GM19099 (cell line): ENCODE data around the gene OR4E2.

Experiments used
- POLR2A ChIP-seq: IDR thresholded peaks from 3 replicates; pipeline ENCODE4 v1.6.1; 2011; ENCODE audit warnings: low read depth; ENCODE audit not compliant: insufficient read length; ENCODE audit errors: extremely low read depth

The OR4E2 gene

DNA sequence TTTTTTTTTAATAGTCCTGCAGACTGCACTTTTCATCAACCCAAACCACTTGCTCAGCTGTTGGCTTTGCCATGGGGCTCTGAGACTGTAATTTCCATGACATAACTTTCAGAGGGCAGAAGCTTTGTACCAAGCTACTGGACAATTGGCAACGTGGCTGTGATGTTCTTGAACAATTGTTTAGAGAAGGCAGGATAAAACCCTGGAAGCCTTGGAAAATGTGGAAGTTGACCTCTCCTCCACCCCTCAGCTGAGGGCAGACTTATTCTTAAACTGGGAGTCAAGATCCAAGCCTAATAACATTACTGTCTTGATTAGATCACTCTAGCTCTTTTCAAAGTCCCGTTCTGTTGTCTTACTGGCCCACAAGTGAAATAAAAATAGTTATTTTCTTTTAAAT lies 17.7 kb downstream of the OR4E2 start:
- no peak for TF ChIP-seq POLR2A

DNA sequence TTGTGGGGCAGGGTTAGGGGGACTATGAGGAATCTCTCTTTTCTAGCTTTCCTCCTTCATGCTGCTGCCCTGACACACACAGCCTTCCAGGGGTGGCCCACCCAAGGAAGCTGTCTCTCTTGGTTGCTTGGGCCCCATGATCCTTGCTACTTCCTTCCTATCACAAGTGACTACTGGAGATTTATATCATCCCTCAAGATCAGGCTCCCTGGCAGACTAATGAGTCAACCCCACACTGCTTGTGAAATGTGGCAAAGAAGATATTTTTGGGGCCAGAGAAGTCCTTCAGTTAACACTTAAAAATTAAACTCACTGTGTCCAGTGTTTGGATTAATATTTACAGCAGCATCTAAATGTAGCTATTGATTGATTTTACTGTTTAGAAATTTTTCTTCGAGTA lies 18.5 kb downstream of the OR4E2 start:
- no peak for TF ChIP-seq POLR2A

DNA sequence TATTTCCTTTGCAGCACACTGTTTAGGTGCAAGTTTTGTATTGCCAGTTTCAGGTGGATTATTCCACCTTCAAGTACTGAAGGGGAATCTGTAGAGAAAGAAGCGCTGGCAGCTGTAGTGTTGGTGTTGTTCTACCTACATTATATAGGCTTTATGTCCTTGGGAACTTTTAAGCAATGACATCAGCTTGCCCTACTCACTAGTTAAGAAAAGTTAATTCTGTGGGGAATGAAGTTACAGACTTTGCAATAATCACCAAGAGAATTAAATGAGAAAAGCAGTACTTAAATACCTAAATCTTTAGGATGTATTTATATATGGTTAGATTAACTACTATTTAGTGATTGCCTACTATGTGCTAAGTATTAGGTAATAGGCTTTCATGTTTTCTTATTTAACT lies 20.1 kb downstream of the OR4E2 start, which contains the start of gene OR4E1:
TSS of gene OR4E1 (minus strand) at position 101 of the 400 bp plus-strand sequence. CDS start 2,883 bp downstream, outside the sequence.
- no peak for TF ChIP-seq POLR2A

DNA sequence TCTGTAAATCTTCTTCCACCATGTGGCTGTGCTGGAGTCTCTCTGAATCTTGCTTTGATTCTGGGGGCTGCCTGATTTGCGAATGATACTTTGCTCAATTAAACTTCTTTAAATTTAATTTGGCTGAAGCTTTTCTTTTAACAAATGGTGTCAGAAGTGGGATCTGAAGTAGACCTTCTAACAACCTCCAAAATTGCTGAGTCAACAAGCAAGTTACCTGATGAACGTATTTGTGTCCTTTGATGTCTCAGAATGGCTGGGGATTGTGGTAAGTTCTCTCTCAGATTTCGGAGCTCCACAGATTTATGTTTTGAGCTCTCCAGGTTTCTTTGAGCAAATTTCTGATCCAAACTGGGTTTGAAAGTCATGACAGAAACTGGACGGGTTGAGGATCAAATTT lies 21.9 kb downstream of the OR4E2 start:
- TF ChIP-seq POLR2A: no peak

DNA sequence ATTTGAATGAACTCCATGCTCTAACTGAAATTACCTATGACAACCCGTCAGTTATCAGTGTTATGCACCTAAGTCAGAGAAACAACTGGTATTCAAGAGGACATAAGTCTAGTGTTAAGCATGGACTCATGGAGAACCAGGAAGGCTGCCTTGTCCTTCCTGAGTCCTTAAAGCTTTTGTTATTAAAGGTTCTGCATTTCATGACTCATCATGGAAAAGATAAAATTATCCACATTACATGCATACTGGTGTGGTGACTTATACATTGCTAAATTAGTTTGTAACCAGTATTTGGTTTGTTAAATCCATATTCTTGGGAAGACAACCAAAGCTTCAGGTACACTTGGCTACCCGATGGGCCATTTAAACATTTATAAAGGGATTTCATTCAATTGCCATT lies 26.4 kb downstream of the OR4E2 start:
- no peak for TF ChIP-seq POLR2A

DNA sequence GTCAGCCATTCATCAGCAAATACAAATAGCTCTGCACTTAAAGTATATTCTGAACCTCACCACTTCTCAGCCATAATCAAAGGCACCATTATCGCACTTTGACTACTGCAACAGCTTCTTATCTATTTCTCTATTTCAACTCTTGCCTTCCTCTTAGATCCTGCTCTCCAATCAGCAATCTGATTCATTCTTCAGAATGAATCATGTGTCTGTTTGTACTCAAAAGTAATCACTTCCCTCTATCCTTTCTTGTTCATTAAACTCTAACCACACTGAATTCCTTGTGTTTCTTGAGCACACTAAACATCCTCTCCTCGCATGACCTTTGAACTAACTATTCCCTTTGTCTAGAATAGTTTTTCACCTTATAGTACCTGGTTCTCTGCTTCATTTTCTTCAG lies 32.8 kb downstream of the OR4E2 start:
- no peak for TF ChIP-seq POLR2A

DNA sequence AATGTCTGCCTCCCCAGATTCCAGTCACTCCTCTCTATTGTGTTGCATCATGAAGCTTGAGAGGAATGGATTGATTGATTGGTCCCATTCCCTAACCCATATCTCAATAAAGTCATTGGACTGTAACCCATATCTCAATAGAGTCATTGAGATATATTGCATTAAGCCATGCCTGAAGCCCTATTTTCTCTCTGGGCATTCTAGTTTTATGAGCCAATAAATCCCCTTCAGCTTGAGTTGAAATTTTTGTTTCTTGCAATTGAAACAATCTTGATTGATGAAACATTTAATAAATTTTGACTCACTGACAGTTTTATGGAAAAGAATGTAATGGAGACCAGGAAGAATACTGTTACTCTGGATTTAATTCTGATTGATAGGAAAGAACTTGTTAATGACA lies 40.8 kb downstream of the OR4E2 start:
- TF ChIP-seq POLR2A: no peak

DNA sequence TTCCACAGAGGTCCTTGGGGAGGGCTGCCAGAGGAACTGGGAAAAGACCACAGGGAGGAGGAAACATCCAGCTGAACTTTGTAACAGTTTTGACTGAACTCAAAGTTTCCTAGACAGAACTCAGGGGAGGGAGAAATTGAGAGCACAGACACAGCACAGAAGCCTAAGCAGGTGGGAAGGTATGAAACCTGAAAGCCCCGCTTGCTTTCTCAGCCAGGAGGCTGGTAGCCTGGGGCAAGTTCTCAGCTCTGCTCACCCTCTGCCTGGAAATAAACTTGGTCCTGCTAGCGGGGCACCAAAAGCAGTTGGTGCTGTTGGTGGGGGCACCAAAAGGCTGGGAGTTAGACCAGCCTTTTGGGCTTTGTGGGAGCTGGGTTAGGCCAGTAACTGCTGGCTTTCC lies 45.9 kb downstream of the OR4E2 start:
- no peak for TF ChIP-seq POLR2A

DNA sequence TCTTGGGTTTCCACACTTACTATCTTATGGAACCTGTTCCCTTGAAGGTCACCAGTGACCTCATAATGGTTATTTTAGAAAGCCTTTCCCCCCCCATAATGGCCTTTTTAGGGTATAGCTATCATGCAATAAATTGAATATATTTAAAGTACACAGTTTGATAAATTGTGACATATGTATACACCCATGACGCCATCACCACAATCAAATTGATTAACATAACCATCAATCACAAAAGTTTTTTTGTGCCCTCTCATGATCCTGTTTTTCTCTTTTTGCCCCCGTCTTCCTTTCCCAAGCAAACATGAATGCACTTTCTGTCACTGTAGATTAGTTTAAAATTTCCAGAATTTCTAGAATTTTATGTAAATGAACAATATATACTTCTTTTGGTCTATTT lies 48.7 kb downstream of the OR4E2 start:
- TF ChIP-seq POLR2A: no peak

DNA sequence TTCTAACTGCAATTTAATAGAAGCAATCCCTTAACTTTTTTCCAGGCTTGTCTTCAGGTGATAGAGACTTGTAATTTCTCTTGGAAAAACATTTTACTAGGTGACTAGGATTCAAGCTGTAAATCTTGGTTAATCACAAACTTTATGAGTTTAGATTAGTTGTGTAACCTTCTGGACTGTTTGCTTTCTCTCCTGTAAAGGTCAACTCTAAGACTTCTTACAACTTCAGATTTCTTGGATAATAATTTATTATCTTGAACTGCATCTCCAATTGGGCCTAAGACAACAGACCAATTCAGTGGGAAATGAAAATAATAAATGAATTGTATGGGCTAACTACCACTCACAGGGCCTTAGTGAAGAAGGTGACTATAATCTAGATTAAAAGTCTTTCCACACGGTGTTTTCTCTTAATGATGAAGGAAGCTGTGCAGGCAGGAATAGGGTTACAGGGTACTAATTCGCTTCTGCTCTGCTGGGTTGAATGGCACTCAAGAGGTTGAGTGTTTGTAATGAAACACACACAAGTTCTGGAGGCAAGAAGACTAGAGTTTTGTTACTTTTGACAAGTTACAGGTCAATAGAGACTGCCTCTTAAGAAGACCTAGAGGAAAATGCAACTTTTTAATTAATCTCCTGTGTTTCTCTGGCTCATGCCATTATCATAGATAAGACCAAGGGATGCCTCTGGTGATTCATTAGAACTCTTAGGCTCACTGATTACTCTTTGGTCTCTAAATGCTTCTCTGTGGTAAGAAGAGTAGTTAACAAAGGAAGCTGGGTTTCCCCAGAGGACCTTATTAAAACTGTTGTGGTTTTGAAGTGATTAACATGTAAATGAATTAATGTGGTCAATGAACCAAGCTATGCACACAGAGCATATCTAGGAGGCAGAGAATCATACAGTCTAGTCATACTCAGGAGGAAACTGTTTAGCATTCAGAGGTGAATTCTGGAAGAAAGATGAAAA lies 50.0 kb downstream of the OR4E2 start:
- no peak for TF ChIP-seq POLR2A

DNA sequence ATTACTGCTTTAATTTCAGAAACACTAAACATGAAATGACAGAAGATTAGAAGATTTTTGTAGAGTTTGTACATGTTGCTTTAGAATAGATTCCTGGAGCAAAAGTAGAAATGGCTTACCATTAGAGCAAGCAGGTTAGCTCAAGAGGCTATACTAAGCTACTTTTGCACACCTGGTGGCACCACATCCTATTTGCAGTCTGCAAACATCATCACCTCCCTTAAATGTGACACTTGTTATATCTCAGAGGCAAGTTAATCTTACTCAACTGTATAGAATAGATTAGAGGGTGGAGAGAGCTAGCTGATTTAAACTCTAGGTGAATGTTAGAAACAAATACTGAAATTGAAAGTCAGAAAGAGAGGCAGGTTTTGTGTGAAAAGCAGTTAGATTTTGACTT lies 50.7 kb downstream of the OR4E2 start:
- TF ChIP-seq POLR2A: no peak

DNA sequence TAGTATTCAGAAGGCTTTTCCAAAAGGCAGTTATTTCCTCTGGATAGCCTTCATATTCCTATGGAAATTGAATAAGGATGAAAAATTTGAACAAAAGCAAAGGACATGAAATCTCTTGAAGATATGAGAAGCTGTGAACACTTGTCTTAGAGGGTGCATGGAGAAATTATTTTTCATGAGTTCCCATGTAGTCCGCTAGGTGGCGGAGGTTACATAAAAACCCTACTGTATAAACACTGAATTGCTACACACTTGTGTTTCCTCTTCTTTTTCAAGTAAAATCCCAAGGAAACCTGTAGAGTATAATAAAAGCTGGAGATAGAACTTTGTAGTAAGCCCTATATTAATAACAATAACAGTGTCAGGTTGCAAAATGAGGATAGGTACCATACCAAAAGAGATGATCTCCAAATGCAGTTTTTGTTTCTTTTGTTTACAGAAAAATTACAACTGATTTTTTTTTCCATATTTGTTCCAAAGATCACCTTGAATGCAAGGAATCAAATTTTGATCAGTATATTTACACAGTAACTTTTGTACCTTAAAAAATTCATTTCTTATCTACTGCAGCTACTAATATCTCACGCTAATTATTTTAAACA lies 57.8 kb downstream of the OR4E2 start:
- TF ChIP-seq POLR2A: no peak

DNA sequence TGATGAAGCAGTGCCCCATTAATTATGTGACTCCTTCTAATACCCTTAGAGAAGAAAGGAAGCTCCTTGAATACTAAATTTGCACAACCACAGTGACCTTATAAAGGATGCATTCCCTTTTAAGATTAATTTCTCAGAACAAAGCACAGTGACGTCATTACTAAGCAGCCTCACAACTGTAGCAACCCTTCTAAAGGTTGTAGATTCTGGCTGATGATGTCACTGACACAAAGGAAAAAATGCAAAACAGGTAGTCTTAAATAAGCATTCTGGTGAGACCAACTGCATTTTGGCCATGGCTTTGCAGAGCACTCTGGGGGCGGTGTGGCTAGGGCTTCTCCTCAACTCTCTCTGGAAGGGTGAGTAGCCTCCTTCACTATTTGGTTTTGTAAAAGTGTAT lies 58.4 kb downstream of the OR4E2 start:
- no peak for TF ChIP-seq POLR2A

DNA sequence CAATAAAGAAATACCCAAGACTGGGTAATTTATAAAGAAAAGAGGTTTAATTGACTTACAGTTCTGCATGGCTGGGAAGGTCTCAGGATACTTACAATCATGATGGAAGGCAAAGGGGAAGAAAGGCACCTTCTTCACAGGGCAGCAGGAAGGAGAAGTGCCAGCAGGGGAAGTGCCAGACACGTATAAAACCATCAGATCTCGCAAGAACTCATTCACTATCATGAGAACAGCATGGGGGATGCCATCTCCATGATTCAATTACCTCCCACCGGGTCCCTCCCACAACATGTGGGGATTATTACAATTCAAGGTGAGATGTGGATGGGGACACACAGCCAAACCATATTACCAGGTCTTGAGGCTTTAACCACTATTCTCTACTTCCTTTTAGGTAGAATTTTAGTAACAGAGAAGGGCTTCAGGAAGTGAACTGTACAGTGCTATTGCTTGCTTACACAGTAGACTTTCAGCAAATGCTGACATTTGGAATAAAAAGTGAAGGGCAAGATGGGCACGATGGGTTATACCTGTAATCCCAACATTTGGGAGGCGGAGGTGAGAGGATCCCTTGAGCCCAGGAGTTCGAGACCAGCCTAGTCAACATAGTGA lies 60.8 kb downstream of the OR4E2 start:
- TF ChIP-seq POLR2A: no peak
